ENCODE measurements around the gene BDP1. TPM values are rescaled to one million over a fixed set of nuclear protein-coding genes. Genes with fewer than 3 reads are reported as not detected.
"Not testable (repeated sequence)": the region's sequence is repeated elsewhere in the genome, so short reads cannot be mapped to it uniquely, and the experiment has no call there.

BDP1 gene
- total and polyA plus RNA-seq, 2 donors from 2014 or later, result 5.1 to 27.6 TPM

GRCh38 chr5:71483355-71483754, 27.9 kb downstream of the BDP1 start:
- H3K27ac ChIP-seq (ENCODE audit: low read depth in 2 of 2, low read length in 2 of 2), result no peak overlapping the region
- intact Hi-C loops (cut with DNase I), result no loop called here
- FAIRE-seq, result no peak
- H3K9me3 ChIP-seq (ENCODE audit: control insufficient read depth in 2 of 3, insufficient read depth in 1 of 3, low read length in 3 of 3), result no peaks in the 10 kb centered on the region
- peaks cover 0 to 6% (median 2%) of the 10 kb centered on the region in 3 donors for H3K4me1 ChIP-seq (ENCODE audit: control insufficient read depth in 2 of 3, insufficient read depth in 2 of 3, low read depth in 1 of 3, low read length in 3 of 3)
- H3K27me3 ChIP-seq (ENCODE audit: control insufficient read depth, insufficient read depth, low read length), result no peaks in the 10 kb centered on the region
- TF ChIP-seq CTCF (IDR thresholded peaks at IDR 0.05; ENCODE audit: borderline replicate concordance, extremely low read depth, insufficient read depth), result no peak
- no peak for DNase-seq
- no peak overlapping the region for H3K9ac ChIP-seq (ENCODE audit: low read length in 3 of 3)
- peaks cover 2 to 20% (median 6%) of the 10 kb centered on the region in 3 donors for H3K36me3 ChIP-seq (ENCODE audit: control insufficient read depth in 2 of 3, insufficient read depth in 3 of 3, low read length in 3 of 3)
- H3K4me3 ChIP-seq (ENCODE audit: low read length in 3 of 3), result no peak overlapping the region

- Histone ChIP-seq H3K9ac (ENCODE audit: low read length in 3 of 3) (no peak overlapping the region), H3K4me1 (ENCODE audit: control insufficient read depth in 2 of 3, insufficient read depth in 2 of 3, low read depth in 1 of 3, low read length in 3 of 3) (no peaks in the 10 kb centered on the region), H3K4me3 (ENCODE audit: low read length in 3 of 3) (no peak overlapping the region), H3K27ac (ENCODE audit: low read depth in 2 of 2, low read length in 2 of 2) (no peak overlapping the region), H3K9me3 (ENCODE audit: control insufficient read depth in 2 of 3, insufficient read depth in 1 of 3, low read length in 3 of 3) (no peaks in the 10 kb centered on the region), H3K36me3 (ENCODE audit: control insufficient read depth in 2 of 3, insufficient read depth in 3 of 3, low read length in 3 of 3) (peaks cover 5 to 48% (median 9%) of the 10 kb centered on the region in 3 donors), H3K27me3 (ENCODE audit: control insufficient read depth, insufficient read depth, low read length) (no peaks in the 10 kb centered on the region)
- FAIRE-seq, result no peak
- DNase-seq, result no peak
- intact Hi-C loops (cut with DNase I), result no loop called here
- no peak for TF ChIP-seq CTCF (IDR thresholded peaks at IDR 0.05; ENCODE audit: borderline replicate concordance, extremely low read depth, insufficient read depth)
These were observed 37.6 kb downstream of the BDP1 start for GRCh38 chr5:71492817-71493615.

- H3K27me3 ChIP-seq (ENCODE audit: control insufficient read depth, insufficient read depth, low read length); FAIRE-seq; H3K4me1 ChIP-seq (ENCODE audit: control insufficient read depth in 2 of 3, insufficient read depth in 2 of 3, low read depth in 1 of 3, low read length in 3 of 3); H3K27ac ChIP-seq (ENCODE audit: low read depth in 2 of 2, low read length in 2 of 2); H3K9me3 ChIP-seq (ENCODE audit: control insufficient read depth in 2 of 3, insufficient read depth in 1 of 3, low read length in 3 of 3); H3K9ac ChIP-seq (ENCODE audit: low read length in 3 of 3); intact Hi-C loops (cut with DNase I); H3K4me3 ChIP-seq (ENCODE audit: low read length in 3 of 3); DNase-seq: not testable (repeated sequence)
- peaks cover 5 to 47% (median 9%) of the 10 kb centered on the region in 3 donors for H3K36me3 ChIP-seq (ENCODE audit: control insufficient read depth in 2 of 3, insufficient read depth in 3 of 3, low read length in 3 of 3)
These were observed 38.8 kb downstream of the BDP1 start for GRCh38 chr5:71494202-71494601.

GRCh38 chr5:71498756-71499155, 43.3 kb downstream of the BDP1 start:
- H3K27me3 ChIP-seq (ENCODE audit: control insufficient read depth, insufficient read depth, low read length); H3K27ac ChIP-seq (ENCODE audit: low read depth in 2 of 2, low read length in 2 of 2); H3K4me1 ChIP-seq (ENCODE audit: control insufficient read depth in 2 of 3, insufficient read depth in 2 of 3, low read depth in 1 of 3, low read length in 3 of 3); intact Hi-C loops (cut with DNase I); H3K9me3 ChIP-seq (ENCODE audit: control insufficient read depth in 2 of 3, insufficient read depth in 1 of 3, low read length in 3 of 3); H3K4me3 ChIP-seq (ENCODE audit: low read length in 3 of 3); H3K9ac ChIP-seq (ENCODE audit: low read length in 3 of 3); FAIRE-seq; DNase-seq: not testable (repeated sequence)
- H3K36me3 ChIP-seq (ENCODE audit: control insufficient read depth in 2 of 3, insufficient read depth in 3 of 3, low read length in 3 of 3), result peaks cover 7 to 37% (median 11%) of the 10 kb centered on the region in 3 donors
